ENCODE measurements around the gene CELA2B. TPM values are rescaled to one million over a fixed set of nuclear protein-coding genes. Genes with fewer than 3 reads are reported as not detected.
A peak's percentile ranks its signal among the peaks of the same experiment; 100 is the strongest.
"Not testable (repeated sequence)": the region's sequence is repeated elsewhere in the genome, so short reads cannot be mapped to it uniquely, and the experiment has no call there.

Gene CELA2B
- total and polyA plus RNA-seq, 4 donors, result 0.45 to 0.77 (median 0.57) TPM; not detected in 1

DNA sequence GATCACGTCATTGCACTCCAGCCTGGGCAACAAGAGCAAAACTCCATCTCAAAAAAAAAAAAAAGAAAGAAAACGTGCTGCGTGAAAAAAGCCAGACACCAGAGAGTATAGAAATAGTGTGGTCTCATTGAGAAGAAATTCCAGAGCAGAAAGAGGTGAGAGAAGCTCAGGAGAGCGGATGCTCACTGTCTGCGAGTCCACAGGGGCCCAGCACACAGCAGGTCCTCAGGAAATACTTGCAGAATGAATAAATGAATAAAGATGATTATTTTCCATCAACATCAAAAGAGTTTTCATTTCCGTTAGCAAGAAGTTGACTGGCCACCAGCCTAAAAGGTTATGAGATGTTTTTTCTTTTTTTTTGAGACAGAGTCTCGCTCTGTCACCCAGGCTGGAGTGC, 33.7 kb downstream of the CELA2B start:
- Histone ChIP-seq H3K4me1 (ENCODE audit: control insufficient read depth in 1 of 2, insufficient read depth in 2 of 2, low read length in 2 of 2) (no peaks in the 10 kb centered on the region), H3K27ac (ENCODE audit: low read depth in 1 of 2, low read length in 2 of 2) (no peak overlapping the region), H3K36me3 (ENCODE audit: control insufficient read depth in 1 of 2, insufficient read depth in 2 of 2, low read length in 1 of 2) (peaks cover 0 to 2% of the 10 kb centered on the region in 2 donors), H3K27me3 (ENCODE audit: control insufficient read depth in 1 of 2, insufficient read depth in 2 of 2, low read length in 1 of 2) (no peaks in the 10 kb centered on the region), H3K4me3 (ENCODE audit: low read length in 2 of 2) (no peak overlapping the region), H3K9me3 (ENCODE audit: control insufficient read depth, low read length) (no peaks in the 10 kb centered on the region)
- ATAC-seq (ENCODE audit: low FRiP score) (no peak), DNase-seq (no peak)
- intact Hi-C loops (cut with DNase I), result no loop called here
- WGBS, 2 donors, result 82% methylated on average over 7 of the region's 7 CpGs

- WGBS, 2 donors, result 91 to 92% methylated on average over 8 of the region's 8 CpGs
- Histone ChIP-seq H3K36me3 (ENCODE audit: control insufficient read depth in 1 of 2, insufficient read depth in 2 of 2, low read length in 1 of 2) (peaks cover 0 to 4% of the 10 kb centered on the region in 2 donors), H3K27ac (ENCODE audit: low read depth in 1 of 2, low read length in 2 of 2) (no peak overlapping the region), H3K4me3 (ENCODE audit: low read length in 2 of 2) (no peak overlapping the region), H3K27me3 (ENCODE audit: control insufficient read depth in 1 of 2, insufficient read depth in 2 of 2, low read length in 1 of 2) (no peaks in the 10 kb centered on the region), H3K9me3 (ENCODE audit: control insufficient read depth, low read length) (no peaks in the 10 kb centered on the region), H3K4me1 (ENCODE audit: control insufficient read depth in 1 of 2, insufficient read depth in 2 of 2, low read length in 2 of 2) (no peaks in the 10 kb centered on the region)
- intact Hi-C loops (cut with DNase I), result no loop called here
- DNase-seq (peak in 1 of 2 donors; percentile 54), ATAC-seq (ENCODE audit: low FRiP score) (no peak)
Observed at GRCh38 chr1:15510611-15511405, 34.9 kb downstream of the CELA2B start.

DNA sequence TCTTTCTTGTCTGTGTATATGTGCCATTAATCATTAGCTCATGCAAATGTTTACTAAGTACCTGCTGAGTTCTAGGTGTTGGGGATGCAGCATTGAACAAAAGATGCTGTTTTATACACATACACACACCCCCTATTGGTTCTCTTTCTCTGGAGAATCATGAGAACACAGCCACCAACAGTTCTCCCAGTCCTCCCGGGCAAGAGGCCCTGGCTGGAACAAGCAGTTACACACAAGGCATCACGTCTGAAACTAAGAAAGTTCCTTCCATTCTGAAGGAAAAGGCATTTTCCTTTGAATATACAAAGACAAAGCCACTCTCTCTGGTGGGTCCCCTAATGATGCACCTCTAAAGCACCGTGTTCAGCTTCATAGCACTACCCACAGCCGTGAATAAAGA, 37.3 kb downstream of the CELA2B start:
- H3K9me3 ChIP-seq (ENCODE audit: control insufficient read depth, low read length), result no peaks in the 10 kb centered on the region
- DNase-seq, result no peak
- no peak overlapping the region for H3K27ac ChIP-seq (ENCODE audit: low read depth in 1 of 2, low read length in 2 of 2)
- no peaks in the 10 kb centered on the region for H3K27me3 ChIP-seq (ENCODE audit: control insufficient read depth in 1 of 2, insufficient read depth in 2 of 2, low read length in 1 of 2)
- no peak for ATAC-seq (ENCODE audit: low FRiP score)
- H3K4me3 ChIP-seq (ENCODE audit: low read length in 2 of 2), result no peak overlapping the region
- intact Hi-C loops (cut with DNase I), result no loop called here
- WGBS, 2 donors, result 74 to 75% methylated on average over 4 of the region's 4 CpGs
- H3K4me1 ChIP-seq (ENCODE audit: control insufficient read depth in 1 of 2, insufficient read depth in 2 of 2, low read length in 2 of 2), result no peaks in the 10 kb centered on the region
- peaks cover 0 to 3% of the 10 kb centered on the region in 2 donors for H3K36me3 ChIP-seq (ENCODE audit: control insufficient read depth in 1 of 2, insufficient read depth in 2 of 2, low read length in 1 of 2)

DNA sequence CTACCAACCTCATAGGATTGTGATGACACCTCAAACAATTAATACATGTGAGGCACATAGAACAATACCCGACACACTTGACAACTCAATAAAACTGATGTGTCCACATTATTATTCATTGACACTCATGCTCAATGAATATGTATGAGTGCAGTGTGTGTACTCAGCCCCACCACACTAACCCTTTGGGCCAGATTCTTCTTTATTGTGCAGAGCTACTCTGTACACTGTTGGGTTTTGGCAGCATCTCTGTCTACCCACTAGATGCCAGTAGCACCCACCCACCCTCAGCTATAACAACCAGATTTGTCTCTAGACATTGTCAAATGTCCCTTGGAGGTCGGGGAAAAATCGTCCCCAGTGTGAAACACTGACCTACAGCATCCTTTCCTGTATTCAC, 38.0 kb downstream of the CELA2B start:
- Histone ChIP-seq H3K9me3 (ENCODE audit: control insufficient read depth, low read length) (no peaks in the 10 kb centered on the region), H3K4me3 (ENCODE audit: low read length in 2 of 2) (no peak overlapping the region), H3K4me1 (ENCODE audit: control insufficient read depth in 1 of 2, insufficient read depth in 2 of 2, low read length in 2 of 2) (no peaks in the 10 kb centered on the region), H3K36me3 (ENCODE audit: control insufficient read depth in 1 of 2, insufficient read depth in 2 of 2, low read length in 1 of 2) (peaks cover 0 to 3% of the 10 kb centered on the region in 2 donors), H3K27ac (ENCODE audit: low read depth in 1 of 2, low read length in 2 of 2) (no peak overlapping the region), H3K27me3 (ENCODE audit: control insufficient read depth in 1 of 2, insufficient read depth in 2 of 2, low read length in 1 of 2) (no peaks in the 10 kb centered on the region)
- DNase-seq (no peak), ATAC-seq (ENCODE audit: low FRiP score) (no peak)
- WGBS, 2 donors, result 91 to 92% methylated on average over 3 of the region's 3 CpGs
- intact Hi-C loops (cut with DNase I), result no loop called here

DNA sequence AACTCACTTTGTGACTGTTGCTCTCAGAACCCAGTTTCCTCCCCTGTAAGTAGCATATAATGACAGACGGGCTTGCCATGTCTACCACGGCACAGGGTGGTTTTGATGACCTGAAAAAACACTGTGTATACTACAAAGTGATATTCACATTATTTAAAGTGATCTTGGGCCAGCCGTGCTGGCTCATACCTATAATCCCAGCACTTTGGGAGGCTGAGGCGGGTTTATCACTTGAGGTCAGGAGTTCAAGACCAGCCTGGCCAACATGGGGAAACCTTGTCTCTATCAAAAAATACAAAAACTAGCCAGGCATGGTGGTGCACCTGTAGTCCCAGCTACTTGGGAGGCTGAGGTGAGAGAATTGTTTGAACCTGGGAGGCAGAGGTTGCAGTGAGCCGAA, 38.7 kb downstream of the CELA2B start:
- H3K27ac ChIP-seq (ENCODE audit: low read depth in 1 of 2, low read length in 2 of 2); DNase-seq; H3K9me3 ChIP-seq (ENCODE audit: control insufficient read depth, low read length); H3K4me1 ChIP-seq (ENCODE audit: control insufficient read depth in 1 of 2, insufficient read depth in 2 of 2, low read length in 2 of 2); H3K36me3 ChIP-seq (ENCODE audit: control insufficient read depth in 1 of 2, insufficient read depth in 2 of 2, low read length in 1 of 2); ATAC-seq (ENCODE audit: low FRiP score); H3K4me3 ChIP-seq (ENCODE audit: low read length in 2 of 2); intact Hi-C loops (cut with DNase I); H3K27me3 ChIP-seq (ENCODE audit: control insufficient read depth in 1 of 2, insufficient read depth in 2 of 2, low read length in 1 of 2): not testable (repeated sequence)
- WGBS, 2 donors, result 90 to 92% methylated on average over 5 of the region's 5 CpGs

- H3K4me1 ChIP-seq (ENCODE audit: control insufficient read depth in 1 of 2, insufficient read depth in 2 of 2, low read length in 2 of 2), result no peaks in the 10 kb centered on the region
- DNase-seq, result no peak
- WGBS, 2 donors, result 81 to 85% methylated on average over 2 of the region's 2 CpGs
- H3K4me3 ChIP-seq (ENCODE audit: low read length in 2 of 2), result no peak overlapping the region
- intact Hi-C loops (cut with DNase I), result no loop called here
- H3K36me3 ChIP-seq (ENCODE audit: control insufficient read depth in 1 of 2, insufficient read depth in 2 of 2, low read length in 1 of 2), result peaks cover 0 to 3% of the 10 kb centered on the region in 2 donors
- no peaks in the 10 kb centered on the region for H3K27me3 ChIP-seq (ENCODE audit: control insufficient read depth in 1 of 2, insufficient read depth in 2 of 2, low read length in 1 of 2)
- ATAC-seq (ENCODE audit: low FRiP score), result no peak
- H3K27ac ChIP-seq (ENCODE audit: low read depth in 1 of 2, low read length in 2 of 2), result no peak overlapping the region
- no peaks in the 10 kb centered on the region for H3K9me3 ChIP-seq (ENCODE audit: control insufficient read depth, low read length)
Observed at GRCh38 chr1:15515022-15515663, 39.2 kb downstream of the CELA2B start.

DNA sequence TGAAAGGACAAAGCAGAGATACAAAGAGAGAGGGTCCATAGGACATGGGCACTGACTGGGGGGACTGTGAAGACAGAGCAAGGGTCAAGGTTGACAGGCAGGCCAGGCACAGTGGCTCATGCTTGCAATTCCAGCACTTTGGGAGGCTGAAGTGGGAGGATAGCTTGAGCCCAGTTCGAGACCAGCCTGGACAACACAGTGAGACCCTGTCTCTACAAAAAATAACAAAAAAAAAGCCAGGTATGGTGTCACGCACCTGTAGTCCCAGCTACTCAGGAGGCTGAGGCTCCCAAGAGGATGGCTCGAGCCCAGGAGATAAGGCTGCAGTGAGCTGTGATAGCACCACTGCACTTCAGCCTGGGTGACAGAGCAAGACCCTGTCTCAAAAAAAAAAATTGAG, 43.7 kb downstream of the CELA2B start:
- H3K27ac ChIP-seq (ENCODE audit: low read depth in 1 of 2, low read length in 2 of 2), result no peak overlapping the region
- DNase-seq (no peak), ATAC-seq (ENCODE audit: low FRiP score) (no peak)
- 95 to 97% methylated on average over 3 of the region's 3 CpGs for WGBS, 2 donors
- intact Hi-C loops (cut with DNase I), result loop anchor here (10.0 kb wide), 1 partner anchor 195 kb away; no protein-coding TSS in a partner anchor
- H3K9me3 ChIP-seq (ENCODE audit: control insufficient read depth, low read length), result no peaks in the 10 kb centered on the region
- H3K4me3 ChIP-seq (ENCODE audit: low read length in 2 of 2), result no peak overlapping the region
- H3K36me3 ChIP-seq (ENCODE audit: control insufficient read depth in 1 of 2, insufficient read depth in 2 of 2, low read length in 1 of 2), result peaks cover 0 to 3% of the 10 kb centered on the region in 2 donors
- H3K27me3 ChIP-seq (ENCODE audit: control insufficient read depth in 1 of 2, insufficient read depth in 2 of 2, low read length in 1 of 2), result no peaks in the 10 kb centered on the region
- no peaks in the 10 kb centered on the region for H3K4me1 ChIP-seq (ENCODE audit: control insufficient read depth in 1 of 2, insufficient read depth in 2 of 2, low read length in 2 of 2)

DNA sequence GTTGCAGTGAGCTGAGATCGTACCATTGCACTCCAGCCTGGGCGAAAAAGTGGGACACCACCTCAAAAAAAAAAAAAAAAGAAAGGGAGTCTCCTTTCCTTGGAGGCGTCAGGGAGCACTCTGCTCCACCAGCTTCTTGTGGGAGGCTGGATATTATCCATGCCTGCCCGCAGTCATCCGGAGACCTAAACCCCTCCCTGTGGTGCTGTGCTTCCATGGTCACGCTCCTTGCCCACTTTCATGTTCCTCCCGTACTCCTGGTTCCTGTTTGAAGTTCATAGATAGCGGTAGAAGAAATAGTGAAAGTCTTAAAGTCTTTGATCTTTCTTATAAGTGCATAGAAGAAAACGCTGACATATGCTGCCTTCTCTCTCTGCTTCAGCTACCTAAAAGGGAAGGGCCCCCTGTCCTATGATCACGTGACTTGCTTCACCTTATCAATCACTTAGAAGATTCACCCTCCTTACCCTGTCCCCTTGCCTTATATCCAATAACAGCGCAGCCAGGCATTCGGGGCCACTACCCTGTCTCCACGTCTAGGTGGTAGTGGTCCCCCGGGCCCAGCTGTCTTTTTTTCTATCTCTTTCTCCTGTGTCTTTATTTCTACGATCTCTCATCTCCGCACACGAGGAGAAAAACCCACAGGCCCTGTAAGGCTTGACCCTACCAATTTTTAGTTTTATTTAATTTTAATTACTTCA, 45.5 kb downstream of the CELA2B start:
- not testable (repeated sequence) for H3K27me3 ChIP-seq (ENCODE audit: control insufficient read depth in 1 of 2, insufficient read depth in 2 of 2, low read length in 1 of 2); H3K36me3 ChIP-seq (ENCODE audit: control insufficient read depth in 1 of 2, insufficient read depth in 2 of 2, low read length in 1 of 2); H3K4me1 ChIP-seq (ENCODE audit: control insufficient read depth in 1 of 2, insufficient read depth in 2 of 2, low read length in 2 of 2); H3K9me3 ChIP-seq (ENCODE audit: control insufficient read depth, low read length); H3K4me3 ChIP-seq (ENCODE audit: low read length in 2 of 2); ATAC-seq (ENCODE audit: low FRiP score); H3K27ac ChIP-seq (ENCODE audit: low read depth in 1 of 2, low read length in 2 of 2)
- peak in 1 of 2 donors; percentile 42 for DNase-seq
- intact Hi-C loops (cut with DNase I), result loop anchor here (10.0 kb wide), 1 partner anchor 197 kb away; no protein-coding TSS in a partner anchor
- 94% methylated on average over 17 of the region's 17 CpGs for WGBS, 2 donors

Measured in aorta (tissue), 5 donors.